ENCODE data around the gene ELAVL4. TPM values are rescaled to one million over a fixed set of nuclear protein-coding genes. Genes with fewer than 3 reads are reported as not detected.

ELAVL4 gene
- total and polyA plus RNA-seq, 4 donors, result 0.02 to 0.51 TPM; not detected in 2

- no peaks in the 10 kb centered on the region for H3K4me1 ChIP-seq (ENCODE audit: control insufficient read depth in 4 of 4, insufficient read depth in 4 of 4, low read length in 3 of 4)
- H3K36me3 ChIP-seq (ENCODE audit: control insufficient read depth in 4 of 4, insufficient read depth in 3 of 4, low read depth in 1 of 4, low read length in 3 of 4), result no peaks in the 10 kb centered on the region
- H3K27me3 ChIP-seq (ENCODE audit: control insufficient read depth in 4 of 4, insufficient read depth in 4 of 4, low read length in 3 of 4), result peaks cover 0 to 7% (median 0%) of the 10 kb centered on the region in 4 donors
- no peak overlapping the region for H3K9ac ChIP-seq (ENCODE audit: low read depth in 1 of 2, low read length in 2 of 2)
- DNase-seq (ENCODE audit: low spot score), result no peak
- TF ChIP-seq ATF3 (IDR thresholded peaks at IDR 0.05), result no peak
- no peak for TF ChIP-seq FOXA2 (IDR thresholded peaks at IDR 0.05)
- no peaks in the 10 kb centered on the region for H3K9me3 ChIP-seq (ENCODE audit: control insufficient read depth in 4 of 4, low read length in 3 of 4)
- H3K4me3 ChIP-seq (ENCODE audit: low read depth in 1 of 3, low read length in 3 of 3), result no peak overlapping the region
- 66% methylated on average over 3 of the region's 3 CpGs for WGBS
- H3K27ac ChIP-seq (ENCODE audit: low read depth in 1 of 2, low read length in 2 of 2), result no peak overlapping the region
Observed at GRCh38 chr1:50152236-50152635, 43.5 kb downstream of the ELAVL4 start.

DNA sequence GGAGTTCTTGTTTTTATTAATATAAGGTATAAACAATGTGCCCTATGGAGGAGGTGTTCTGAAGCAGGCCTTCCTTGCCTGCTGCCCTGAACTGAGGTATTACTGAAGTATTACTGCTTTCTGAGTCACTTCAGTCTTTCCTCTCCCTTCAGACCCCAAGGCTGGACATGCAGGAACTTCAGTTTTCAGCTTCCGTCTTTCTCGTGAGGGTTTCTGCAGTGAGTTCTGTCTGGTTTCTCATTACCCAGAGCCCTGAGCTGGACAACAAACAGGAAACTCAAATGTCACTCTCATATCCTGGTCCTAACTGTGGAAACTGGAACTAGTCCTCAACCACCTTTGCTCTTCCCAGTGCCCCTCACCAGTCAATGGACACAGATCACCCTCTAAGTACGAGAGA, 46.8 kb downstream of the ELAVL4 start:
- TF ChIP-seq RAD21 (IDR thresholded peaks at IDR 0.05) (no peak), MAX (IDR thresholded peaks at IDR 0.05) (no peak), SP1 (IDR thresholded peaks at IDR 0.05) (no peak), RXRA (IDR thresholded peaks at IDR 0.05) (no peak), NR2F2 (IDR thresholded peaks at IDR 0.05) (no peak), TAF1 (conservative IDR thresholded peaks at IDR 0.05) (no peak), EGR1 (IDR thresholded peaks at IDR 0.05; ENCODE audit: low read depth in 2 of 2) (no peak), GABPA (IDR thresholded peaks at IDR 0.05 in 1 of 2, conservative IDR thresholded peaks at IDR 0.05 in 1 of 2) (no peak)
- WGBS, result 68% methylated on average over 3 of the region's 3 CpGs
- peaks cover 0 to 4% (median 0%) of the 10 kb centered on the region in 4 donors for H3K27me3 ChIP-seq (ENCODE audit: control insufficient read depth in 4 of 4, insufficient read depth in 4 of 4, low read length in 3 of 4)

GRCh38 chr1:50156241-50157010, 47.7 kb downstream of the ELAVL4 start:
- Histone ChIP-seq H3K4me1 (ENCODE audit: control insufficient read depth in 4 of 4, insufficient read depth in 4 of 4, low read length in 3 of 4) (no peaks in the 10 kb centered on the region), H3K4me3 (ENCODE audit: low read depth in 1 of 3, low read length in 3 of 3) (no peak overlapping the region), H3K36me3 (ENCODE audit: control insufficient read depth in 4 of 4, insufficient read depth in 3 of 4, low read depth in 1 of 4, low read length in 3 of 4) (no peaks in the 10 kb centered on the region), H3K9me3 (ENCODE audit: control insufficient read depth in 4 of 4, low read length in 3 of 4) (no peaks in the 10 kb centered on the region), H3K27me3 (ENCODE audit: control insufficient read depth in 4 of 4, insufficient read depth in 4 of 4, low read length in 3 of 4) (peaks cover 0 to 2% (median 0%) of the 10 kb centered on the region in 4 donors), H3K27ac (ENCODE audit: low read depth in 1 of 2, low read length in 2 of 2) (no peak overlapping the region), H3K9ac (ENCODE audit: low read depth in 1 of 2, low read length in 2 of 2) (no peak overlapping the region)
- no peak for TF ChIP-seq ATF3 (IDR thresholded peaks at IDR 0.05)
- no peak for TF ChIP-seq TAF1 (conservative IDR thresholded peaks at IDR 0.05)
- no peak for TF ChIP-seq YY1 (IDR thresholded peaks at IDR 0.05)
- TF ChIP-seq, protein P1, sequence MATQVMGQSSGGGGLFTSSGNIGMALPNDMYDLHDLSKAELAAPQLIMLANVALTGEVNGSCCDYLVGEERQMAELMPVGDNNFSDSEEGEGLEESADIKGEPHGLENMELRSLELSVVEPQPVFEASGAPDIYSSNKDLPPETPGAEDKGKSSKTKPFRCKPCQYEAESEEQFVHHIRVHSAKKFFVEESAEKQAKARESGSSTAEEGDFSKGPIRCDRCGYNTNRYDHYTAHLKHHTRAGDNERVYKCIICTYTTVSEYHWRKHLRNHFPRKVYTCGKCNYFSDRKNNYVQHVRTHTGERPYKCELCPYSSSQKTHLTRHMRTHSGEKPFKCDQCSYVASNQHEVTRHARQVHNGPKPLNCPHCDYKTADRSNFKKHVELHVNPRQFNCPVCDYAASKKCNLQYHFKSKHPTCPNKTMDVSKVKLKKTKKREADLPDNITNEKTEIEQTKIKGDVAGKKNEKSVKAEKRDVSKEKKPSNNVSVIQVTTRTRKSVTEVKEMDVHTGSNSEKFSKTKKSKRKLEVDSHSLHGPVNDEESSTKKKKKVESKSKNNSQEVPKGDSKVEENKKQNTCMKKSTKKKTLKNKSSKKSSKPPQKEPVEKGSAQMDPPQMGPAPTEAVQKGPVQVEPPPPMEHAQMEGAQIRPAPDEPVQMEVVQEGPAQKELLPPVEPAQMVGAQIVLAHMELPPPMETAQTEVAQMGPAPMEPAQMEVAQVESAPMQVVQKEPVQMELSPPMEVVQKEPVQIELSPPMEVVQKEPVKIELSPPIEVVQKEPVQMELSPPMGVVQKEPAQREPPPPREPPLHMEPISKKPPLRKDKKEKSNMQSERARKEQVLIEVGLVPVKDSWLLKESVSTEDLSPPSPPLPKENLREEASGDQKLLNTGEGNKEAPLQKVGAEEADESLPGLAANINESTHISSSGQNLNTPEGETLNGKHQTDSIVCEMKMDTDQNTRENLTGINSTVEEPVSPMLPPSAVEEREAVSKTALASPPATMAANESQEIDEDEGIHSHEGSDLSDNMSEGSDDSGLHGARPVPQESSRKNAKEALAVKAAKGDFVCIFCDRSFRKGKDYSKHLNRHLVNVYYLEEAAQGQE (IDR thresholded peaks at IDR 0.05), result no peak
- TF ChIP-seq FOXA1 (IDR thresholded peaks at IDR 0.05), result no peak
- no peak for TF ChIP-seq ZBTB33 (IDR thresholded peaks at IDR 0.05)
- no peak for TF ChIP-seq RAD21 (IDR thresholded peaks at IDR 0.05)
- no peak for TF ChIP-seq RXRA (IDR thresholded peaks at IDR 0.05)
- TF ChIP-seq NR2F2 (IDR thresholded peaks at IDR 0.05), result no peak
- no peak for TF ChIP-seq HNF4A (conservative IDR thresholded peaks at IDR 0.05)
- no peak for TF ChIP-seq GABPA (IDR thresholded peaks at IDR 0.05 in 1 of 2, conservative IDR thresholded peaks at IDR 0.05 in 1 of 2)
- DNase-seq (ENCODE audit: low spot score), result no peak
- WGBS, result 93% methylated on average over 7 of the region's 7 CpGs

More for the DNA sequence above, 46.8 kb downstream of the ELAVL4 start:
- Histone ChIP-seq H3K27ac (ENCODE audit: low read depth in 1 of 2, low read length in 2 of 2) (no peak overlapping the region), H3K4me1 (ENCODE audit: control insufficient read depth in 4 of 4, insufficient read depth in 4 of 4, low read length in 3 of 4) (no peaks in the 10 kb centered on the region), H3K4me3 (ENCODE audit: low read depth in 1 of 3, low read length in 3 of 3) (no peak overlapping the region), H3K36me3 (ENCODE audit: control insufficient read depth in 4 of 4, insufficient read depth in 3 of 4, low read depth in 1 of 4, low read length in 3 of 4) (no peaks in the 10 kb centered on the region), H3K9ac (ENCODE audit: low read depth in 1 of 2, low read length in 2 of 2) (no peak overlapping the region), H3K9me3 (ENCODE audit: control insufficient read depth in 4 of 4, low read length in 3 of 4) (no peaks in the 10 kb centered on the region)
- DNase-seq (ENCODE audit: low spot score), result no peak
